Left hindlimb (tissue), 1 donor: Measurements from ENCODE around the gene BDH1.

Experiments used
- DNase-seq: peaks from one replicate; pipeline ENCODE4 v3.0.0-alpha.2; 2018

BDH1 gene

DNA sequence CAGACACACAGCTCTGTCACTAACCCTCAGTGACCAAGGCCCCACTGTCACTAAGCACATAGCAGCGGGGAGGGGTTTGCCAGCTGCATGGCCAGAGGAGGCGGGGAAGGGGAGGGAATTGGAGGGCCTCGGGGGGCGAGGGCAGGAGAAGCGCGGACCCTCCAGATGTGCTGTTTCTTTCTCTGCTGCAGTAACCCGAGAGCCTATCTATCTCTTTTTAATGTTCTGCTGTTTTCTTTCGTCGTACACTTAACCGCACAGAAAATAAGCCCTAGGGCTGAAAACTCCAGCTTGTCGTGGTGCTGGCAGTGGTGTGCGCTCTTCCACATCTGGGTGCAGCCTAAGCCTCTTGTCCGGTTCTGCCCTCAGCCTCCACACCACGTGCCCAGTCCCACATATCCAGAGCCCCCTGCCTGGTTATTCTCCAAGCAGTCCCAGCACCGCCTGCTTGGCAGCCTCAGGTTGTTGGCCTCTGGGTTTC, 51.1 kb downstream of the BDH1 start:
- no peak for DNase-seq

DNA sequence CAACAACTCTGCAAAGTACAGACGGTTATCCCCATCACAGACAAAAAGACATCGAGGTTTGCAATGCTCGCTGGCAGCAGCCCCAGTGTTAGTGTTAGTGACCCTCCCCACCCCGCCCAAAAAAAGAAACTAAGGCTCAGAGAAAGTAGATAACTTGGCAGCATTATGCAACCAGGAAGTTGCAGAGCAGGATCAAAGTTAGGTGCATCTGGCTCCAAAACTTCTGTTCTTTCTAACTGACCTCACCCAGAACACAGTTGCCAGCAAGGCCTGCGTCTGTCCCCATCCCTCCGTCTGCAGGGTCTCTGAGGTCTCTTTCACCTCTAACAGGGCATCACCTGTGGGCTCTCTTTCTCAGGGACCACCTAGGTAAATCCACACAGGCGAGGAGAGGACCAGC, 51.5 kb downstream of the BDH1 start:
- DNase-seq = no peak

DNA sequence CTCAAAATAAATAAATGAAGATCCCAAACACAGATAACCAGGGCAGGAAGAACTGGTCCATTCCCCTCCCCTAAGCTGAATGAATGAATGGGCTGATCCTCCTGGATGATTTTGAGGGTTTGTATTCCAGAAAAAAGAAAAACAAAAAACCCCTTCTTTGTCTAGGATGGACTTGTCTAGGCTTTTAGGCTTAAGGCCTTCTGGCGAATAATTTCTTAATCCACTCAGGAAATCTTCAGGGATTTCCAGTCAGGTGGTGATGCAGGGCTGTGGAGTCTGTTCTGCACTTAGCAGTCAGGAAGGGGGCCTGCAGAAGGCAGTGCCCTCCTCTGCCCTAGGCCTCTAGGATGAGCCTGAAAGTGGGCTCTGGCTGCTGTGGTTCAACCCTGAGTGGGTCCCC, 52.1 kb downstream of the BDH1 start:
- no peak for DNase-seq

DNA sequence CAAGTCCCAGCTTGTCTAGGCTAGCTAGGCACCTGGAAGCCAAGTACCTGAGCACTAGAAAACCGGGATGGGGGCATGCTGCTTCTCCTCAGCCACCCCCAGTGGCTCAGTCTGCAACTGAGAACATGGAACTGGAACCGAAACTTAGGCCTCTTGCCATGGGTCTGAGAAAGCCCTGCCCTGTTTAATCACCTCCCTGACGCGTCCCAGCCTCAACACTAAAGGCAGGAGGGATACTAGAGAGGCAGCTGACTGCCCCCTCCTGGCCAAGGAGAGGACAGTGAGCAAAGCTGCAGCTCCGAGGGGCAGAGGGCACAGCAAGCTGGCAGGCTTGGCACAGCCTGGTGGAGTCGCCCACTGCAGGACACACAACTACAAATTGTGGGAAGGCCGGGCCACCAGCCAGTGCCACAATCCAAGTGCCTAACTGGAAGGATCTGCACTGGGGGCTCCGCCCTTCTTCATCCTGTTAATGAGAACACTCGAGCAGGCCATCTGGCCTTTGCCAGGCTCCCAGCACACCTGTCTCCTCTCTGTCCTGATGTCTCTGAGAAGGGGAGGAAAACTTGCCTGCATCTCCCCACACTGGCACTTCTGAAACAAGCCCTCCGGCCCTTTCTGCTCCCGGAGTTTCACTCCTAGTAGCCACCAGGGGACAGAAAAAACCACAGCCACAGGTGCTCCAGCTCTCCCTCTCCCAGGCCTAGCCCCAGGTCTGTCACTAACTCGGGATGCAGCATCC, 53.7 kb downstream of the BDH1 start:
- DNase-seq = no peak

DNA sequence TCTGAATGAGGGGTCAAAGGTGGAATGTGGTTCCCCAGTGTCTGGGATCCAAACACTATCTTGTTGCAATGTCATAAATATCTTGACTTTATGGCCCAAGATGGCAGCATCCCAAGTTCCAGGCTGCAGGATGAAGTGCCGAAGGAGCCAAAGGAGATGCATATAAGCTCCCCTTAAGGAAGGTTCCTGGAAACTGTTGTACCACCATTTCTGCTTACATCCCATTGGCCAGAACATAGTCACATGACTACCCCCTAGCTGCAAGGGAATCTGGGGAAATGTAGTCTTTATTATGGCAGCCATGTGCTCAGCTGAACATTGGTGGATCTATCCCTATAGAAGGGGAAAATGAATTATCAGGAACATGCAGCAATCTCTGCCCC, 54.3 kb downstream of the BDH1 start:
- DNase-seq = no peak

DNA sequence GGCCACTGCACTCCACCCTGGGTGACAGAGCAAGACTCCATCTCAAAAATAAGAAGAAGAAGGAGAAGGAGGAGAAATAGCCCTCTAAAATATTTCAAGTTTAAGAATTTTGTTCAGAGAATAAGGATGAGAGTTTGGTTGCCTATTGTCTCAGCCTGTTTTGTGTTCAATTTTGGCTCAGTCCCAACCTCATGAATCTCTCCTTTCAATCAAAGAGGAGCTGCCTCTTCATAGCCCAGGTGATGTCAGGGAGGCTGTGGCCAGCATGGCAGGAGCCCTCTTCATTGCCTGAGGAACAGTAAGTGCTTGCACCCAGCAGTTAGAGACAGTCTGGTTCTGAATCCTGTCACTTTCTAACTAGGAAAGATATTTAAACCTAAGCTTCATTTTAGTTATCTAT, 55.0 kb downstream of the BDH1 start:
- DNase-seq = no peak

DNA sequence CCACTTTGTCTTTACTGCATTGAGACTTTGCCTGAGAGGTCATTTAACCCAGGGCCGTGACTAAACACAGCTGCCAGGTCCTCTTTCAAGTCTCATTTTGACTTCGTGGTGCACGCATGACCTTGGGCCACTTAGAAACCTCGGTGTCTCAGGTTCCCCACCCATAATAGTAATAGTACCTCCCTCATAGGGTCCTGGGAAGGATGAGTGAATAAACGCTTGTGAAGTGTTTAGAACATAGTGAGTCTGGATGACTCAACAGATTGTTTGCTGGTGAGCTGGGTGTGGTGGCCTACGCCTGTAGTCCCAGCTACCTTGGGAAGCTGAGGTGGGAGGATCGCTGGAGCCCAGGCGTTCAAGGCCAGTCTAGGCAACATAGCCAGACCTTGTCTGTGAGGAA, 56.3 kb downstream of the BDH1 start:
- DNase-seq = no peak

DNA sequence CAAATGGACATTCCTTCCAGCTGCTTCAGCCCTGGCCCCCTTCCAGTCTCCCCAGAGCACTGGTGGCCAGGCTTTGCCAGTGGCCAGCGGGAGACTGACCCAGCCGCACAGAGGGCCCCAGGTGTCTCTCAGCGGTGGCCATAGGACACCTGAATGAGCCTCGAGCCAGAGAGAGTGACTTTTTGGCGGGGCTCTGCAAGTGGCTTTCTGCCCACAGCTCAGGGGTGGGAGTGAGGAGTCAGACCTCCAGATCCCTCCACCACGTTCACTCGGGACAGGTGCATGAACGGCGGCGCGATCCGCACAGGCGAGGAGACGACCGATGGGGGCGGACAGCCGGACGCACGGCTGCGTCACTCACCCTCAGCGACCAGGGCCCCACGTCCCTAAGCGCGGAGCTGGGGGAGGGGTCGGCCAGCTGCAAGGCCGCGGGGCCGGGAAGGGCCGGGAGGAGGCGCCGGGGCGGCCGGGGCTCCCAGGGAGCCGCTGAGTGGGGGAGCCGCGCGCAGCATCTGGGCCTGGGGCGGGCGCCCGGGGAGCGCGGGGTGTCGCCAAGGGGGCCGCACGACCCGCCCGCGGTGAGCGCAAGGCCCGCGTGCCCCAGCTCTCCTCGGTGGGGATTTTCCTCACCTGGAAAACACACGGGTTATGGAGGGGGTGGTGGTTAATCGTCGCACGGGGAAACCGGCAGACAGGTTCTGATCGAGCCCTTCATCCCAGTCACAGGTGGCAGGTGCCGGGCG, 57.1 kb downstream of the BDH1 start:
- no peak for DNase-seq

DNA sequence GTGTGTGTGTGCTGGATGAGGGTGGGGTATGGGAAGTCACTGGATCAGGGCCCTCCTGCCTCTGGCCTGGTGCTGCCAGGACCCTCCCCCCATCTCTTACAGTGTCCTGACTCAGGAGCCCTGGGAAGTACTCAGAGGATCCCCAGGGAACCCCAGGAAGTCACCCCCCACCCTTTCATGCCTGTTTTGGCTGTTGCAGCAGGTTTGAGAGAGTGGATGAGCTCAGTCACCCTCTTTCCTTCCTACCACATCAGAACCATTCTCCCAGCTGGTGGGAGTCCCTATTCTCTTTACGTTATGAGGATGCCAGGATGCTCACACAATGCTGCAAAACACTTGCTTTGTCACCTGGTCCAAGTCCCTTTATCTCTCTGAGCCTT, 59.0 kb downstream of the BDH1 start:
- DNase-seq = no peak

DNA sequence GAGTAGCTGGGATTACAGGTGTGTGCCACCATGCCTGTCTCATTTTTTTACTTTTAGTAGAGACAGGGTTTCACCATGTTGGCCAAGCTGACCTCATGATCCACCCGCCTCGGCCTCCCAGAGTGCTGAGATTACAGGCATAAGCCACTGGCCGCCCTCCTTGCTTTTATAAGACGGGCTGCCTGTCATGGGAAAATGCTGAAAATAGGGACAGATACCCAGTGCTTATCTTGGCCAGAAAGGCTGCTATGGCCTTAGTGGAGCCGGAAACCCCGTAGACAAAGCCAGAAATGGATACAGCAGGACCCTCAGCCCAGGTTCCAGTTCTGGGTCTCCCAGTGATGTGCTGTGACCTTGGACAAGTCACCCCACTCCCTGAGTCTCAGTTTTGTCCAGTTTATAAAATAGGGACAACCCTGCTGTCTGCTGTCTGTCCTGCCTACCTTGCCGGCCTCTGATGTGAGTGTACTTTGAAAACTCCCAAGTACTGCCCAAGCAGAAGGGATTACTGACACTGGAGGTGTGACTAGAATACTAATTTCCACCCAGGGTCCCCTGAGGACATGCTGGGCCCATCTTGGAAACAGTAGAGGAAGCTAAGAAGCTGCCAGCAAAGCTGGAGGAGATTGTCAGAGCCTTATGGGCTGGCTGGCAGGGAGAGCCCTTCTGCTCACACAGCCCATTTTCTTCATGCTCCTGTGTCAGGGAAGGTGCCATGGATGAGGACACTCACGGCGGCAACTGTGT, 59.6 kb downstream of the BDH1 start:
- no peak for DNase-seq

DNA sequence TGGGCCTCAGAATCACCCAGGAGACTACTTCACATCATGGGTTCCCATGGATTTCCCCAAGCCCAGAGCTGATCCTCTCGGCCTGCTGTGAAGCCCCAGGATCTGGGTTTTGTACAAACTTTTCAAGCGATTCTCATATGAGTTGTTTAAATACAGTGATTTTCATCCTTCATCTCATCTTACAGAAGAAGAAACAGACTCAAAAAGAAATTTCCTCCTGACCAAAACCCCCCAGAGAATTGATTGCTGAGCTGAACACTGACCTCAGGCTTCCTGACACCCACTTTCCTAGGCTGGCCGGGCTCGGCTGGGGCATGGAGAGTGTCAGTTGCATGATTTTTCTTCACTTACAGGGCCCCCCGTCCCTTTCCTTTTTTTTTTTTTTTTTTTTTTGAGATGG, 60.3 kb downstream of the BDH1 start:
- no peak for DNase-seq

DNA sequence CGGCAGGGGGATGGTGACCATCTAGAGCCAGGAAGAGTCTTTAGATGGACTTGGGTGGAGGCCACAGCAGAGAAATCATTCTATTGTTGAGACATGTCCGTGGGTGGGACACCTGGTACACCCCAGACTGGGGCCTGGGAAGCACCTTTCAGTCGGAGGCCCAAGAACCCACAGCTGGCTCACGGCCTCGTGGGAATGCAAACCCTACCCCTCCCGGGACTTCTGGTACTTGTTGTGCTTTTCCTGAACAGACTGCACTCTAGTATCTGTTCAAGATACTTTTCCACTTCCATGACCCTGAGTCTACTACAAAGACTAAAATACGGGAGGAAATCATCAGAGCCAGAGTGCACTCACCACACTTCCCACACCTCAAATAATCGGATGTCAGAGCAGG, 60.7 kb downstream of the BDH1 start:
- no peak for DNase-seq

DNA sequence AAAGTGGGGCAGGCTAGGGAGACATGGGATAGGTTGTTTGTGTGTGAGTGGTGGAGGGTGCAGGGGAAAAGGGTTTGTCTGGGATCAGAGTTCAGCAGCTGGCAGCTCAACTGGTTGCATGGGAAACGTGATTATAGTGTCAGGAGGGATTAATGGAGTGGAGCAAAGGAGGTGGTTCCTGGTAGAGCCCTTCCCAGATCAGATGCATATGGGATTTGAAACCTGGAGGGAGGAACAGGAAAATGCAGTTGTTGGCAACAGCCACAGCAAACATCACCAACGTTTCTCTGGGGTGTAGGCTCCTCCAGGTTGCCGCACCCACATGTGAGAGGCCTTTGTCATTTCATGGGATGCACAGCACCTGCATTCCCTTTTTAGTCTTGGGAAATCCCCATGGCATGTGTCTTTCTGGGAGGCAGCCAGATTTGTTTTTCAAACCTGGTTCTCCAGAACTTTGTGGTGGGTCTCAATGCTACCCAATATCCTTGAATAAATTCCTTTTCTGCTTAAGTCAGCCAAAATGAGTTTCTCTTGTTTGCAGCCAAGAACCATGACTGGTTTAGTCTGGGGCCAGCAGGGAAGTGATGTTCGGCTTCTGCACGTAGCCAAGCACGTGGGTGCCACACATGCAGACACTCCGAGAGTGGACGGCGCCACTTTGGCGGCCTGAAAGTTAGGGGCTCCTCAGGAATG, 61.3 kb downstream of the BDH1 start:
- no peak for DNase-seq

DNA sequence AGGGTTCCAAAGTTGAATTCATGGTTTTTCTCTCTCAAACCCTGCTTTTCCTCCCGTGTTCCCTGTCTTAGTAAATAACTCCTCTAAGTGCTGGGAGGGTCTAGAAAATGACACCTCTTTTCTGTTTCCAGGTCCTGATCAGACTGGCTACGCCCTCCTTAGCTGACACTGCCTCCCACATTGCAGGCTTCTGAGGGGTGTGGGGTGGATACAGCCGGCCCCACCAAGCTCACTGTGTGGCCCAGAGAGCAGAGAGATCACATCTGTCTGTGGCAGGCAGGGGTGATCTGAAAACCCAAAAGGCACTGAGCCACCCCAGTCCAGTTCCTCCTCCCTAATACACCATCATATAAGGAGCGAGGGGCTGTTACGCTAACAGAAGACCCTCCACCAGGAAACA, 62.7 kb downstream of the BDH1 start:
- no peak for DNase-seq

DNA sequence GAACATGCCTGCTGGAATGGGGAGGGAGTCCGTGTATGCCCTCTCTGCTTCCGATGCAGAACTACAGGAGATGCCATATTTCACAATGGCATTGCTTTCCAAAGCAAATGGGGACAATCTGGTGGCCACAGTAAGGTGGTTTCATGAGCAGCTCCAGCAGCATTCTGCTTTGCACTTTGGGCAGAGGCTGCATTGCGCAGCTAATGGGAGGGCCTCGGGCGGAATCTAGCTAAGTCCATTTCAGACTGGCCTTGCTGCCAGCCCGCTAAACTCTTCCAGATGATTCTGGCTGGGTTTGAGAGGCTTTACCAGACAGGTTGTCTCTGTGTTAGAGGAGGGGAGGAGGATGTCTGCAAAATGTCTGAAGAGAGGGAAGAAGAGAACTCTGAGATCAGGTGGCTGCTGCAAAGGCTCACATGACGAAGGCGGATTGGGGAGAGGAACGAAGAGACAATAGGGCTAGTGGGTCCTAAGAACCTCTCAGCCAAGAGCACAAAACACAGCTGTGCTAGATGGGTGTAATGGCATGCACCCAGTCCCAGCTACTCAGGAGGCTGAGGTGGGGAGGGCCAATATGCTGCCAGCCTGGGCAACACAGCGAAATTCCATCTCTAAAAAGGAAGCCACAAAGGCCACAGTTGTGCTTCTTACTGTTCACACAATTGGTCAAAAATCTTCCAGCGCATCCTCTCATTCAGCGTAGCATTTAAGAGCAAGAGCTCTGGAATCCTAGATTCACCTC, 63.7 kb downstream of the BDH1 start:
- no peak for DNase-seq

DNA sequence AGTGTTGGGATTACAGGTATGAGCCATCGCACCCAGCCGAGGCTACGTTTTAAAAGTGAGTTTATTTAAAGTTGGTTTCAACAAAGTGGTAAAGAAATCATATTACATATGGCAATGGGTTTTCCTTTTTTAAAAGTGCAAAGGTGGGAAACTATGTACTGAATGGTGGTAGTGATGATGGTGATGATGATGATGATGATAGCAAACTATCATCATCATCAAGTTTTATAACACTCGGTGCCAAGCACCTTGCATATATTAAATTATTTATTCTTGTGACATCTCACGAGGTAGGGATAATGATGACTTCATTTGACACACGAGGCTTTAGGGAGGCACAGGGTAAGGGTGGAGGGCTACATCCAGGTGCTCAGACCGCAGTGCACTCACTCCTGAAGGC, 64.3 kb downstream of the BDH1 start:
- no peak for DNase-seq

DNA sequence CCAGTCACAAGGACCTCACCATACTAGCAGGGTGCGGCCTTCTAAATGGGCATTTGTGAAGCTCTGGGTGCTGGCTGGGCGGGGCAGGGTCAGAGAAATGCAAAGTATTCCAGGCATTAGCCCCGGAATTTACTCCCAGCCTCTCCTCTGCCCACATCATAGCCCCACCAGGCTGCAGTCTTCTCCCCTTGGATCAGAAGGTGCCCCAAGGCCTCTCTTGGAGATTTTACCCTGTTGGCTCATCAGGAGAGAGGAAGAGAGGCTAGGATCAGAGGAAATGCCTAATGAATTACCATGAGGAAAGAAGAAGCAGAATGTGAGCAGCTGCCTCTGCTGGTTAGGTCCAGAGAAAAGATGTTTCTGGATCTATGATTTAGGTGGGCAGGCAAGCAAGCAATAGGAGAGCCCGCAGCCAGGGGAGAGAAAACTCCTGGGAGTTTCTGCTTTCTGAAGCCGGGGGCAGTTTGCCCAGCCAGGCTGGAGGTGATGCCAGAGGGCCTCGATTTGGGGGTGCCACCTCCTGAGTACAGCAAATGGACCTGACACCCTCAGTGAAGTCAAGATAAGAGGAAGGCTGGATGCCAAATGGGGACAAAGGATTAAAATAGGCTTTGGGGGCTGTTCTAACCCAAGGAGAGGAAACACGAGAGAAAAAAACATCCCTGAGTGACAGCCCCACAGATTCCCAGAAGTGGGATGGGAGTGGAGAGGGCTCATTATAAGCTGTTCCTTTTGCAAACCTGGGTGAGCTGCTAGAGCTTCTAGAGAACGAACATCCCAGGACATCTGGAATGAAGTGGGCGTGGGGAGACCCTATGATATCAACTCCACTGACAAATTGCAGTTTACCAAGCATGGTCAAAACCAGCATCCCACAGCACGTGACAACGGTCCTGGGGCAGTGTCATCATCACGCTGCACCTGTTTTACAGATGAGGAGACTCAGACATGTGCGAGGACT, 65.4 kb downstream of the BDH1 start:
- DNase-seq = no peak

DNA sequence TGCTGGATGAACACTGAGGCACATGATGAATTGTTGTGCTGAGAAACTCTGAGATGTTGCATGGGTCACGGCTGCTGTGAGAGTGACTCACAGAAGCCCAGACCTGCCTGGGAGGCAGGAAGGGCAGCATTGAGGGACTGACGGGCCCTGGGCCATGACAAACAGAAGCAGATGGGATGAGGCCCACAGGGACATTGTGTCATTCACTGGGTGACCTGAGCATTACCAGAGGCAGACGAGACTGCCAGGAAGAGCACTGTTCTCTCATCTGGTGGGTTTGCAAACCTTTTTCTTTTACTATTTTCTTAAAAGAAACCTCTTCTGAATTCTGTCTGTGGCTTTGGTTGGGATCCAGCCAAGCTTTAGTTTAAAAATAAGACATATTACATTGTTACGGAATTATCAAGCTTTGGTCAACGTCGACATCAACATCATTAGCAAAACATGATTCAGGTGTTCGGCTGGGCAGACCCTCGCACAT, 67.8 kb downstream of the BDH1 start:
- no peak for DNase-seq

DNA sequence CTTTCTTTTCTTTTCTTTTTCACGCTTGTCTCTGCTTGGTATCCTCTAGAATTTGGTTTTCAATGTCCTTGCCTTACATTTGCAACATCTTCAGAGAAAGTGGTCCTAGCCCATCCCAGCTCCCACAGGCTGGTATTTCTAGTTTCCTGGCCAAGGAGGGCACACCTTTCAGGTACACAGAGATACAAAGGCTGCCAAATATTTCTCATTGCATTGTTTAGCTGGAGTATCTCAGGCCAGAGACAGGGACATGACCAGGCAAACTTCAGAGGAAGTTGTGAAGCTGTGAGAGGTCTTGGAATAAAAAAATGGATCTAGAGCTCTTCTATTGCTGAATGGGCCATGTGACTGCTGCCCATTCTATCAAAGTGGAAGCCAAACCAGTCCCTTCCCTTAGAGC, 68.9 kb downstream of the BDH1 start:
- DNase-seq = no peak

DNA sequence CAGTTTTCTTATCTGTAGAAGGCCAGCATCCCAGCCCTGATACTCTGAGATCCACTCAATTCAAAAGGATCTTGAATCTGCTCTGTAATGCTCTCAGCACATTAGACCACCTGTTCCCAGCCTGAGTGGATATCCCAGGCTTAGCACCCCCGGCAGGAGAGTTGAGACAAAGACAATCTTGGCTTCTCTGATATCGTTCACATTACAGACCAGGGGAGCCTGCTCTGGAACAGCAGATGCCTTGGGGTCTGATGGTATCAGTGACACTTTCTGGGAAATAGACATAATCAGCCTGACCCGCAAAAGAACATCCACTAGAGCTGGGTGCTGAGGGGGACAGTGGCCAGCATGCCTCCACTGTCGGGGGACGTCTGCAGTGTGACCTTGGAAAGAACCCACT, 70.6 kb downstream of the BDH1 start:
- no peak for DNase-seq

DNA sequence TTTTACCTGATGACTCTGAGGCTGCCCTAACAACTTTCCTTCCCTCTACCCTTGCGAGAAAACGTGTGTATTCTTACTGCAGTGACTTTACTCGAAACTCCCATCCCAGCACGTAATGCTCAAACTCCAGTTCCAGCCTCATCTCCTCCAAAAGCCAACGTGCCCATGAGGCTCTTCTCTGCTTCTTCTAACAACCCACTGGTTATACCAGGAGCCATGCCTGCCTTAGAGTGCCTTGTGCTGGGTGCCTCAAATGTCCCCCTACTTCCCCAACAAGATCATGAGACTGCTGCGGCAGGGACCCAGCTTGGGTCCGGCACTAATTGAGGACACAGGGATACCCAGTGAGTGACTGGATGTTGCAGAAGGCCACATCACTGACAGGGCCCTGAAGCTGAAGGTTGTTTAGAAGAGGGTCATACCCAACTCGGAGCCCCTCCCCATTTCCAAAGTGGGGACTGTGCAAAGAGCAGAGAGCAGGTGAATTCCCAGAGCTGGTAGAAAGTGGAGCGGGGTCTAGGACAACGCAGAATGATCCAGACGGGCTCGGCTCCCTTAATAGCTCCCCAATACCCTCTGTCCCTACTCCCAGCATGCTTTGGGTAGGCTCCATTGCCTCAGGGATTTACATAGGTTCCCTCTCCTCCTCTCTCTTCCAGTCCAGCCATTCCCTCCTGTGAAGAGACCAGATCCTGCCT, 71.4 kb downstream of the BDH1 start:
- DNase-seq = no peak
